ENCODE measurements around the gene MGAM2. TPM values are rescaled to one million over a fixed set of nuclear protein-coding genes. Genes with fewer than 3 reads are reported as not detected.

Gene MGAM2
- total and polyA plus RNA-seq, 10 of the 15 experiments (the other 5 are each of a cell fraction or from before 2014, with no cell fraction given), result 0.01 to 0.16 (median 0.03) TPM; not detected in 6

DNA sequence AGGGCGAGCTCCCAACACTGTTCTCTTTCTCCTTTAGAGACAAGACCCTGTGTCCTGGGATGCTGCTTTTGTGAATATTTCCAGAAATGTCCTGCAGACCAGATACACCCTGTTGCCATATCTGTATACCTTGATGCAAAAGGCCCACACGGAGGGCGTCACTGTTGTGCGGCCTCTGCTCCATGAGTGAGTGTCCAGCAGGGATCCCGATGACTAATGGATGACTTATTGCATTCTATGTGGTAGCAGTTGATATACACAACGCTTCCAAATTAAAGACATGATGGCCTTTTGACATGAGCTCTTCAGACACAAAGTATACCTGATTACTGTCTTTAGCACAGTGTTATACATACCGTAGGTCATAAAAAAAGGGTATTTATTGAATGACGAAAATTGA, 45.0 kb upstream of the MGAM2 start:
- Histone ChIP-seq H3K4me1 (ENCODE audit: control insufficient read depth, insufficient read depth, low read length) (no peaks in the 10 kb centered on the region), H4K20me1 (ENCODE audit: control insufficient read depth, insufficient read depth) (no peaks in the 10 kb centered on the region), H3K4me3 (no peak overlapping the region), H2AFZ (ENCODE audit: control insufficient read depth, low read depth, low read length) (no peak overlapping the region), H3K4me2 (ENCODE audit: control insufficient read depth, insufficient read depth) (no peak overlapping the region), H3K27ac (ENCODE audit: control insufficient read depth, insufficient read depth) (no peak overlapping the region), H3K79me2 (ENCODE audit: control insufficient read depth, insufficient read depth, low read length) (no peaks in the 10 kb centered on the region), H3K9ac (ENCODE audit: control insufficient read depth, insufficient read depth, low read length) (no peak overlapping the region), H3K9me3 (replicated peaks; ENCODE audit: control insufficient read depth, insufficient read depth, low read length) (no peaks in the 10 kb centered on the region), H3K27me3 (replicated peaks in 1 of 2; ENCODE audit: control insufficient read depth in 2 of 2, insufficient read depth in 2 of 2, low read length in 1 of 2) (no peaks in the 10 kb centered on the region; a peak in 1 of 4 replicates), H3K36me3 (ENCODE audit: control insufficient read depth in 2 of 2, insufficient read depth in 2 of 2, low read length in 1 of 2) (no peaks in the 10 kb centered on the region)
- in situ Hi-C loops (cut with MboI), result no loop called here
- DNase-seq (ENCODE audit: low read depth, low spot score), result no peak
- ChIA-PET RAD21 (ENCODE audit: unreplicated experiment) (no interaction called here), SMC1A (ENCODE audit: uncharacterized antibody, unreplicated experiment) (no interaction called here), POLR2A (no interaction called here), CTCF (no interaction called here)
- WGBS (ENCODE audit: insufficient coverage, insufficient replicate concordance, low lambda C conversion rate, missing lambda C conversion rate), result 42% methylated on average over 8 of the region's 8 CpGs
- no peak for ATAC-seq
- FAIRE-seq, result no peak
- intact Hi-C loops (cut with micrococcal nuclease; ENCODE audit: unreplicated experiment), result no loop called here
- BruUV-seq (replicated peaks), result no TSS peak
- TF ChIP-seq PRDM15 (CRISPR knock-in tag; IDR thresholded peaks at IDR 0.05) (no peak), POLR2A (IDR thresholded peaks at IDR 0.05; ENCODE audit: low read depth, low read length) (no peak), ASH2L (IDR thresholded peaks at IDR 0.05; ENCODE audit: borderline replicate concordance, low read depth) (no peak), SPI1 (IDR thresholded peaks at IDR 0.05; ENCODE audit: borderline replicate concordance, insufficient read depth, low read depth, low read length) (no peak), ZNF274 (IDR thresholded peaks at IDR 0.05; ENCODE audit: insufficient read depth, insufficient read length) (no peak), MTA3 (IDR thresholded peaks at IDR 0.05; ENCODE audit: borderline replicate concordance, low read length) (no peak), SKIL (IDR thresholded peaks at IDR 0.05; ENCODE audit: low read depth, poor library complexity, severe bottlenecking) (no peak)
- TF ChIP-seq, protein P1, sequence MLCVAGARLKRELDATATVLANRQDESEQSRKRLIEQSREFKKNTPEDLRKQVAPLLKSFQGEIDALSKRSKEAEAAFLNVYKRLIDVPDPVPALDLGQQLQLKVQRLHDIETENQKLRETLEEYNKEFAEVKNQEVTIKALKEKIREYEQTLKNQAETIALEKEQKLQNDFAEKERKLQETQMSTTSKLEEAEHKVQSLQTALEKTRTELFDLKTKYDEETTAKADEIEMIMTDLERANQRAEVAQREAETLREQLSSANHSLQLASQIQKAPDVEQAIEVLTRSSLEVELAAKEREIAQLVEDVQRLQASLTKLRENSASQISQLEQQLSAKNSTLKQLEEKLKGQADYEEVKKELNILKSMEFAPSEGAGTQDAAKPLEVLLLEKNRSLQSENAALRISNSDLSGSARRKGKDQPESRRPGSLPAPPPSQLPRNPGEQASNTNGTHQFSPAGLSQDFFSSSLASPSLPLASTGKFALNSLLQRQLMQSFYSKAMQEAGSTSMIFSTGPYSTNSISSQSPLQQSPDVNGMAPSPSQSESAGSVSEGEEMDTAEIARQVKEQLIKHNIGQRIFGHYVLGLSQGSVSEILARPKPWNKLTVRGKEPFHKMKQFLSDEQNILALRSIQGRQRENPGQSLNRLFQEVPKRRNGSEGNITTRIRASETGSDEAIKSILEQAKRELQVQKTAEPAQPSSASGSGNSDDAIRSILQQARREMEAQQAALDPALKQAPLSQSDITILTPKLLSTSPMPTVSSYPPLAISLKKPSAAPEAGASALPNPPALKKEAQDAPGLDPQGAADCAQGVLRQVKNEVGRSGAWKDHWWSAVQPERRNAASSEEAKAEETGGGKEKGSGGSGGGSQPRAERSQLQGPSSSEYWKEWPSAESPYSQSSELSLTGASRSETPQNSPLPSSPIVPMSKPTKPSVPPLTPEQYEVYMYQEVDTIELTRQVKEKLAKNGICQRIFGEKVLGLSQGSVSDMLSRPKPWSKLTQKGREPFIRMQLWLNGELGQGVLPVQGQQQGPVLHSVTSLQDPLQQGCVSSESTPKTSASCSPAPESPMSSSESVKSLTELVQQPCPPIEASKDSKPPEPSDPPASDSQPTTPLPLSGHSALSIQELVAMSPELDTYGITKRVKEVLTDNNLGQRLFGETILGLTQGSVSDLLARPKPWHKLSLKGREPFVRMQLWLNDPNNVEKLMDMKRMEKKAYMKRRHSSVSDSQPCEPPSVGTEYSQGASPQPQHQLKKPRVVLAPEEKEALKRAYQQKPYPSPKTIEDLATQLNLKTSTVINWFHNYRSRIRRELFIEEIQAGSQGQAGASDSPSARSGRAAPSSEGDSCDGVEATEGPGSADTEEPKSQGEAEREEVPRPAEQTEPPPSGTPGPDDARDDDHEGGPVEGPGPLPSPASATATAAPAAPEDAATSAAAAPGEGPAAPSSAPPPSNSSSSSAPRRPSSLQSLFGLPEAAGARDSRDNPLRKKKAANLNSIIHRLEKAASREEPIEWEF (IDR thresholded peaks at IDR 0.05; ENCODE audit: insufficient replicate concordance, low read depth, low read length), result no peak
- TF ChIP-seq, protein P2, sequence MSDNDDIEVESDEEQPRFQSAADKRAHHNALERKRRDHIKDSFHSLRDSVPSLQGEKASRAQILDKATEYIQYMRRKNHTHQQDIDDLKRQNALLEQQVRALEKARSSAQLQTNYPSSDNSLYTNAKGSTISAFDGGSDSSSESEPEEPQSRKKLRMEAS (IDR thresholded peaks at IDR 0.05; ENCODE audit: low read depth, low read length), result no peak
